Mesothelial cell of epicardium (in vitro differentiated cells): ENCODE data around the gene CHST15. TPM values are rescaled to one million over a fixed set of nuclear protein-coding genes. Genes with fewer than 3 reads are reported as not detected.
"Not testable (repeated sequence)": the region's sequence is repeated elsewhere in the genome, so short reads cannot be mapped to it uniquely, and the experiment has no call there.

Experiments
- DNase-seq, 2 experiments: peaks; one replicate each; pipeline ENCODE4 v3.0.0; 2021; ENCODE audit warnings: low spot score in 2 of 2; ENCODE audit not compliant: unreplicated experiment in 2 of 2
- H3K27ac Mint-ChIP-seq: 2 replicates; pipeline ENCODE4 v1.8.0; 2021; ENCODE audit warnings: mixed read lengths
- H3K27me3 Mint-ChIP-seq: 2 replicates; pipeline ENCODE4 v1.8.0; 2021; ENCODE audit warnings: low read depth, mixed read lengths
- H3K36me3 Mint-ChIP-seq: 2 replicates; pipeline ENCODE4 v1.8.0; 2021; ENCODE audit warnings: mixed read lengths
- H3K4me1 Mint-ChIP-seq: 2 replicates; pipeline ENCODE4 v1.8.0; 2021; ENCODE audit warnings: mixed read lengths
- H3K4me3 Mint-ChIP-seq: 2 replicates; pipeline ENCODE4 v1.8.0; 2021; ENCODE audit warnings: mild to moderate bottlenecking, moderate library complexity, mixed read lengths
- H3K9me3 Mint-ChIP-seq: 2 replicates; pipeline ENCODE4 v1.8.0; 2021; ENCODE audit warnings: mixed read lengths
- total RNA-seq: library from RNA; stranded (reverse); gene quantifications from 3 replicates; pipeline ENCODE4 v1.2.1, GENCODE V29; 2021
- TF ChIP-seq, protein P1 (sequence below): fragments of 200-600 bp; sonication (generic); IDR thresholded peaks from one replicate; pipeline ENCODE4 v1.5.0; 2021; ENCODE audit warnings: antibody characterized with exemption; ENCODE audit not compliant: unreplicated experiment

CHST15 gene
- total RNA-seq, 1 donor from 2014 or later = 39.4 TPM

DNA sequence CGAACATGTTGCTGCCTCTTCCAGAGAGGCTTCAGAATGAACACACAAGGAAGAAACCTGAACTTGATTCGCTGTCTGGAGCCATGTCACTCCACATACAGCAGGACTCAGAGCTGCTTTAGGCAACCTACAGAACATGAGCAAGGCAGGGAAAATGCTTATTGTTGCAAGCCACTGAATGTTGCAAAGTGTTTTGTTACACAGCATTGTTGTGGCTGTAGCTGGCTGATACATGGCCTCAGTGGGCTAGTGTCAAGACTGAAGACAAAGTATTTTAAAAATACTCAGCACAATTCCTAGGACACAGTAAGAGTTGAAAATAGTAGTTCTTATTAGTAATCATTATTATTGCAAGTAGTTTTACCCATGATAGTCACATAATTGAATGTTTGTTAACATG lies 3.1 kb upstream of the CHST15 start:
- Mint-ChIP-seq H3K9me3 (peaks cover 7% of the 10 kb centered on the region), H3K27me3 (peaks cover 20% of the 10 kb centered on the region), H3K36me3 (no peaks in the 10 kb centered on the region), H3K4me3 (no peak overlapping the region), H3K4me1 (peaks cover 17% of the 10 kb centered on the region), H3K27ac (no peak overlapping the region)
- no peak for DNase-seq
- TF ChIP-seq, protein P1, sequence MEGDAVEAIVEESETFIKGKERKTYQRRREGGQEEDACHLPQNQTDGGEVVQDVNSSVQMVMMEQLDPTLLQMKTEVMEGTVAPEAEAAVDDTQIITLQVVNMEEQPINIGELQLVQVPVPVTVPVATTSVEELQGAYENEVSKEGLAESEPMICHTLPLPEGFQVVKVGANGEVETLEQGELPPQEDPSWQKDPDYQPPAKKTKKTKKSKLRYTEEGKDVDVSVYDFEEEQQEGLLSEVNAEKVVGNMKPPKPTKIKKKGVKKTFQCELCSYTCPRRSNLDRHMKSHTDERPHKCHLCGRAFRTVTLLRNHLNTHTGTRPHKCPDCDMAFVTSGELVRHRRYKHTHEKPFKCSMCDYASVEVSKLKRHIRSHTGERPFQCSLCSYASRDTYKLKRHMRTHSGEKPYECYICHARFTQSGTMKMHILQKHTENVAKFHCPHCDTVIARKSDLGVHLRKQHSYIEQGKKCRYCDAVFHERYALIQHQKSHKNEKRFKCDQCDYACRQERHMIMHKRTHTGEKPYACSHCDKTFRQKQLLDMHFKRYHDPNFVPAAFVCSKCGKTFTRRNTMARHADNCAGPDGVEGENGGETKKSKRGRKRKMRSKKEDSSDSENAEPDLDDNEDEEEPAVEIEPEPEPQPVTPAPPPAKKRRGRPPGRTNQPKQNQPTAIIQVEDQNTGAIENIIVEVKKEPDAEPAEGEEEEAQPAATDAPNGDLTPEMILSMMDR = no peak

DNA sequence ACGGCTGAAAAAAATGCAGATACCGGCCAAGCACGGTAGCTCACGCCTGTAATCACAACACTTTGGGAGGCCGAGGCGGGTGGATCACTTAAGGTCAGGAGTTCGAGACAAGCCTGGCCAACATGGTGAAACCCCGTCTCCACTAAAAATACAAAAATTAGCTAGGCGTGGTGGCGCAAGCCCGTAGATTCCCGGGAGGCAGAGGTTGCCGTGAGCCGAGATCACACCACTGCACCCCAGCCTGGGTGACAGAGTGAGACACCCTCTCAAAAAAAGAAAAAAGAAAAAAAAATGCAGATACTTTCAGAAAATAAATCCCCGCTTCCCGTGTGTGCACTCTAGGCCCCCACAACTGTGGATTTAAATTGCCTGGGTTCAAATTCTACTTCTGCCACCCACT lies 2.4 kb upstream of the CHST15 start:
- H3K4me3 Mint-ChIP-seq, H3K36me3 Mint-ChIP-seq, DNase-seq, H3K9me3 Mint-ChIP-seq: not testable (repeated sequence)
- Mint-ChIP-seq H3K27me3 (peaks cover 27% of the 10 kb centered on the region), H3K27ac (peak overlapping the region; percentile 96), H3K4me1 (peaks cover 24% of the 10 kb centered on the region)

DNA sequence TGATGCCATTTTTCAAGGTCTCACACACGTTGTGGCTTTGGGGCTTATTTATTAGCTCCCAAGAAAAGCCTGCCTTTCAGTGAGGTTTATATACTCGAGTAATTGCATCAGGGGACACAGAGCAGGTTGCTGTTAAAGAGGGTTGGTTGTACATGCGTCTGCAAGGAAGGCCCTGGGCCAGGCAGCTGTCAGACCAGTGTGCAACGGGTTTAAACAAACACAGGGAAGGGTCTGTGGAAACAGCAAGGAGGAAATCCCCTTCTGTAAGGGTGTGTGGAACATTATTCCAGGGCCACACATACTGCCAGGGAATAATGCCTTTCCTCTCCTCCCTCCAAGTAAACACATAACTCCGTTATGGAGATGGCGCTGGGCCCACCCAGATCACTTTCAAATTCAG lies 1.7 kb upstream of the CHST15 start:
- H3K27ac Mint-ChIP-seq = peak overlapping the region; percentile 96
- no peaks in the 10 kb centered on the region for H3K36me3 Mint-ChIP-seq

DNA sequence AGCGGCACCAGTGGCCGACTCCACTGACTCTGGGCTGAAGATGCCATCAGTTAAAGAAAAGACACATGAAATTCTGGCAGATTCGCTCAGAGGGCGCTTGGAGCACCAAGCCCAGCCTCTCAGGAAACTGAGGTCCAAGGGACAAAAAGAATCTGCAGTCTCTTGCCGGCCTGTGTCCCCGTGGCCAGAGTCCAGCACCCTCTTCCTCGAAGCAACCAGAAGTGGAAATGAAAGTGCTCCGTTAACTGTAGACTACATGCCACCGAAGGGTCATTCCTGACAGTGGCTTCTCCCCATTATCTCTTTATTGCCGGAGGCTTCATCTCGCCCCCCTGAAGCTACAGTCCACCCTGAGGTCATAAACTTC lies 1.0 kb upstream of the CHST15 start:
- H3K4me3 Mint-ChIP-seq = peak overlapping the region; percentile 72
- H3K27ac Mint-ChIP-seq = peak overlapping the region; percentile 96
- H3K27me3 Mint-ChIP-seq = peaks cover 32% of the 10 kb centered on the region
- DNase-seq = no peak
- H3K4me1 Mint-ChIP-seq = peaks cover 34% of the 10 kb centered on the region
- TF ChIP-seq, protein P1 = no peak
- peaks cover 2% of the 10 kb centered on the region for H3K9me3 Mint-ChIP-seq
- H3K36me3 Mint-ChIP-seq = no peaks in the 10 kb centered on the region

More for the DNA sequence above, 1.7 kb upstream of the CHST15 start:
- peaks cover 34% of the 10 kb centered on the region for H3K27me3 Mint-ChIP-seq
- TF ChIP-seq, protein P1 = no peak
- DNase-seq = no peak
- peaks cover 31% of the 10 kb centered on the region for H3K4me1 Mint-ChIP-seq
- no peak overlapping the region for H3K4me3 Mint-ChIP-seq
- H3K9me3 Mint-ChIP-seq = peaks cover 2% of the 10 kb centered on the region

DNA sequence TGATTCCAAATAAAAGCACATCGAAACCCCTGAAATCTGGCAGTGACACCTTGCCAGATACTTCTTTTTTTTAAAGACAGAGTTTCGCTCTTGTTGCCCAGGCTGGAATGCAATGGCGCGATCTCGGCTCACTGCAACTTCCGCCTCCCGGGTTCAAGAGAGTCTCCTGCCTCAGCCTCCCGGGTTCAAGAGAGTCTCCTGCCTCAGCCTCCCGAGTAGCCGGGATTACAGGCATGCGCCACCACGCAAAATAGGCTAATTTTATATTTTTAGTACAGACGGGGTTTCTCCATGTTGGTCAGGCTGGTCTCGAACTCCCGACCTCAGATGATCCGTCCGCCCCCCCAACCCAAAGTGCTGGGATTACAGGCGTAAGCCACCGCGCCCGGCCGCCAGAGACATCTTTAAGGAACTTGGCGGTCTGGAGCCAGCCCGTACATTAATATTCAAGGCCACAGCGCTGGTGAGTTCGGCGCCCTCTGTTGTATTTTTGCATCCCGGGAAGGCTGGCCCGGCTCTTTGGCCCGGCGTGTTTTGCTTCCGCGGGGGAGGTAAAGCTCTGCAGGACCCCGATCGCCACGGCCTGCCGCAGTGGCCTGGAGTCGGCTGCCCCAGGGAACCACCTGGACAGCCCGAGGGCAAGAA lies 498 bp upstream of the CHST15 start:
- not testable (repeated sequence) for H3K36me3 Mint-ChIP-seq, H3K9me3 Mint-ChIP-seq
- DNase-seq = peak in 1 of 2 experiments; percentile 46
- Mint-ChIP-seq H3K4me3 (peak overlapping the region; percentile 72), H3K27me3 (peaks cover 28% of the 10 kb centered on the region), H3K4me1 (peaks cover 35% of the 10 kb centered on the region), H3K27ac (peak overlapping the region; percentile 96)

DNA sequence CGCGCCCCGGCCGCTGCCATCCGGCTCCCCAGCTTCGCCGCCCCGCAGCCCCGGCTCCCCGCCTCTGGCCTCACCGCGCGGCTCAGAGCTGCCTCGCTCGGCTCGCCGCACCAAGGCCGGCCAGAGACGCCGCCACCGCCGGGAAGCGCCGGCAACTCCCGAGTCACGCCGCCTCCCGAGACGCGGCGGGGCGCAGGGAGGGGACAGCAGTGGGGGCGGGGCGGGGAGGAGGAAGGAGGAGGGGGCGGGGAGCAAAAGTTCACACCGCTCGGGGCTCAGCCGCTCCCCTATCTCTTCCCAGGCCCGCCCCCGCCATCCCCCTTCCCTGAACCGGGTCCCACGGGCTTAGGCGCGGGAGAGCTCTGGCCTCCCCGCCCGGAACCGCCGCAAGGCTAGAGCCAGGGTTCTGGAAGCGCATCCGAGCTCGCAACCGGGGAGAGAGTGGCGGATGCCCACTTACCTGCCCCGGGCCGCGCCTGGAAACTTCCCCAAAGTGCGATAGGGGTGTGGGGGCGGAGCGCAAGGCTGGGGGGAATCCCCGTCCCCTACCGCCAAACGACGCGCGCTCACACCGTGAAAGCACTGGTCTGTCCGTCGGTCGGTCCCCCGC lies 1.0 kb downstream of the CHST15 start:
- Mint-ChIP-seq H3K27ac (peak overlapping the region; percentile 76), H3K4me1 (peaks cover 41% of the 10 kb centered on the region), H3K27me3 (peaks cover 16% of the 10 kb centered on the region), H3K36me3 (no peaks in the 10 kb centered on the region), H3K9me3 (peaks cover 2% of the 10 kb centered on the region), H3K4me3 (peak overlapping the region; percentile 86)
- DNase-seq = peak; percentile 42 to 72
- TF ChIP-seq, protein P1 = no peak
